Measurements from ENCODE around the gene TRAPPC3.
A peak's percentile ranks its signal among the peaks of the same experiment; 100 is the strongest.

TRAPPC3 gene

DNA sequence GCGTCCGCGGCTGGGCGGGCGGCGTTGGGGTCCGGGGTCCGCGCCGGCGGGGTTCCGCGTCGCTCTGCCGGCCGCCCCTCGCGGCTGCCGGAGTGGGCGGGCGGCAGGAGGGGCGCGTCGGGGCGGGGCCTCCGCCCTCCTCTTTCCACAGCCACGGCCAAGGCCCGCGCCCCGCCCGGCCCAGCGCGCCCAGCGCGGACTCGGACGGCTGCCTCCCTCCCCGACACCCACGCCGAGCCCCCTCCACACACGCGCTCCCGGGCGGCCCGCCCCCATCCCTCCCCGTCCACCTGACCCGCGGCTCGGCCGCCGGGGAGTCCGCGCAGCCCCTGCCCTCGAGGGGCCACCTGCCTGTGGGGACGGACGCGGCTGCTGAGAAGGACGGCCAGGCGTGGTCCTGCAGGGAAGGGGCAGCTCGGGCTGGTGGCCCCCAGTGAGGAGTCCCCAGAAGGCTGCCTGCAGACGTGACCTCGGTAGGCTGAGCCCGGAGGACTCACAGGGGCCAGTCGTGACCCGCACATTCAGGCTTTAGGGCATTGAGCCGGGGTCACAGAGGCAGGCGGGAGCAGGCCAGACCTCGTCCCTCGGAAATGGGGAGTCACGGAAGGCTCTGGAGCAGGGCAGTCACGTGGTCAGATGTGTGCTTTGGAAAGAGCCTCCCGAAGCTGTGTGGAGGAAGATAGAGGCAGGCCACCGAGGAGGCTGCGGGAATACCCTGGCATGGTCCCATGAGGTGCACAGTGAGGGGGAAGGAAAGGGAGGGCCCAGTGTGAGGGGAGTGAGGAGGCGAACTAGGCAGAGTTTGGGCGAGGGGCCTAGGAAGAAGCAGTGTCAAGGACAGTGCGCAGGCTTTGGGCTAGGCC lies 23.9 kb downstream of the TRAPPC3 start, which contains the start of gene COL8A2:
TSS of gene COL8A2 (minus strand) at position 94 of the 863 bp plus-strand sequence. CDS start 24,980 bp downstream, outside the sequence.
- DNase-seq = no peak

DNA sequence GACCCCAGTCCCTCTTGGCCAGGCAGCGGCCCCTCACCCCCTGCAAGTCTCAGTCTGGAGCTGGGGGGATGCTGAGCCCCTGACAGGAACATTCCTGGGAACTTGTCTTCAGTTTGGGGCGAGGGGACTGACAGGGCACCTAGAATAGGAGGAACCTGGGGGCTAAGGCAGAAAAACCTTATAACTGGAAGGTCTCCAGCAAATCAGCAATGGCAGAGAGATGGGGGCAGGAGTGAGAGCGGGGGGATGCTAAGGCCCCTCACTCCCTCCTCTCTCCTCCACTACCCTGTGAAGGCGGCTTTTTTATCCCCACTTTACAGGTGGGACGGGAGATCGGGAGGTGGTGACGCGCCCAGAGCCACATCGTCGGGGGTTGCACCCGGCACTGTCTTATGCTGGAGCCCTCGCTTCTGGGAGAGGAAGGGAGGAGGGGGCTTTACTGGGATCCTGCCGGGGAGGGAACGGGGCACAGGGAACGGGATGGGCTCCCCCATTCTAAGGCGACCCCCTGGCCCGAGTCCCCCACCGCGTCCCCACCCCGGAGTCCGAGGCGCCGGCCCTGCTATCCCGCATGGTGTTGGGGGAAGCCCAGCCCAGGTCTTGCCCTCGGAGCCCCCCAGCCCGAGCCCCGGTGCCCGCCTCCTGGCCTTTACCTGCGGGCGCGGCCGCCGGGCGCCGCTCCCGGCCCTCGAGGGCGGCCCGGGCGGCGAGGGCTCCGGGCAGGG lies 24.7 kb downstream of the TRAPPC3 start:
- DNase-seq = no peak

DNA sequence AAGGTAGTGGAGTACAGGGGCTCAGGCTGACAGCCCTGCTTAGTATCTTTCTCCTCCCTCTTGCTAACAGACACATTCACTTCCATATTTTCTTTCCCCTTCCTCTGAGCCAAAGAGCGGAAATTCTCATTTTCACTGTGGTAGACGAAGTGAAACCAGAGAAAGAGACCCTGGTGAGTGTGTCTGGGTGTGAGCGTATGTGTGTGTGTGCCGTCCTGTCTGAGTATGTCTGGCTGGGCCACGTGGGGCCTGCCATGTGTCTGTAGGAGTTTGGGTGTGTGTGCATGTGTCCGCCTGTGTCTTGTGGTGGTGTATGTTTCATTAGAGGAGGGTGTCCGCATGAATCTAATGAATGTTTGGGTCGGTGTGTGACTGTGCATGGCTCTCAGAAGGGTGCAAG lies 25.9 kb downstream of the TRAPPC3 start:
- DNase-seq = no peak

- no peak for DNase-seq
Observed at GRCh38 chr1:36122062-36123030, 26.9 kb downstream of the TRAPPC3 start.

- DNase-seq = no peak
Observed at GRCh38 chr1:36119456-36119855, 29.8 kb downstream of the TRAPPC3 start.

DNA sequence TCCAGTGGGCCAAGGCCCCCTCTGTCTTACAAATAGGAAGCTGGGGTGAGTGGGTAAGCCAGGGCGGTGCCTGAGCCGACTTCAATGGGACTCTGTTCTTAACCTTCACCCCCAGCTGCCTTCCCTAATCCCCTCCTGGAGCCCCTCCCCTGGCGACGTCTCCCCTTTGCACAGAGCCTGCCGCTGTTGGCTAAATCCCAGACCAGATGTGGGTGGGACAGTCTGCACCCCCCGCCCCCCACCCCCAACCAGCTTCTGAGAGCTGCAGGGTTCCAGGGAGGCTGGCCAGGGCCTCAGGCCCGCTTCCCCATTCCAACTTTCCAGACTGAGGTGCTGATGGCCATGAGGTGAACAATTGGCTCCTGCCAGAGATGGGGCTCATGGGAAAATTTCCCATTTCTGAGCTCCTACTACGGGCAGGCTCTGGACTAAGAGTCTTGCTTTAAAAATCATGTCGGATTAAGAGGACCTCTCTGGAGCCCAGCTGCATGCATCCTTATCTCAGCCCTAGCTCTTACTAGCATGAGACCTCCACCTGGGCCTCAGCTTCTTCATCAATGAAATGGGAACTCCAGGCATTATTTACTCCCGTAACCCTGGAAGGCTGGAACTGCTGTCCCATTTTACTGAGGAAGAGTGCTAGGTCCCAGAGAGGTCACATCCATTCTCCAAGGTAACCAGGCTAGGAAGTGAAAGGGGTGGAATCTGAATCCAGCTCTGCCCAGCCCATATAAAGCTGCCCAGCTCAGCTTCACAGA lies 30.7 kb downstream of the TRAPPC3 start:
- DNase-seq = no peak

DNA sequence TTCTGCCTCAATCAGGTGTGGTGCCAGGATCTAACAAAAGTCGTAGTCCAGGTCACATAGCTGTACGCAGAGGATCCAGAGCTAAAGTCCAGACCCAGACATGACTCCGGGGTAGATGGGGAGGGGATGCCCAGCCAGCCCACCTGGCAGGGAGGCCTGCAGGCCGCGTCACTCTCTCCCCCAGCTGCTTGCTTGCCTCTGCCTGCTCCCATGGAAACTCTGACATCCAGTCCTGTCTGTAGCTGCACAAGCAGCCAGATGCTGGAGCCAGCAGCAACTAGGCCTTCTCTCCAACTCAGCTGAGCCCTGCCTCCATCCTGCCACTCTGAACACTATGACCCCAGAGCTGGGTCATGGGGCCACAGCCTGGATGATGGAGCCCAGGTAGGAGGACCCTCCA lies 32.4 kb downstream of the TRAPPC3 start:
- no peak for DNase-seq

- no peak for DNase-seq
Observed at GRCh38 chr1:36115931-36116330, 33.4 kb downstream of the TRAPPC3 start.

DNA sequence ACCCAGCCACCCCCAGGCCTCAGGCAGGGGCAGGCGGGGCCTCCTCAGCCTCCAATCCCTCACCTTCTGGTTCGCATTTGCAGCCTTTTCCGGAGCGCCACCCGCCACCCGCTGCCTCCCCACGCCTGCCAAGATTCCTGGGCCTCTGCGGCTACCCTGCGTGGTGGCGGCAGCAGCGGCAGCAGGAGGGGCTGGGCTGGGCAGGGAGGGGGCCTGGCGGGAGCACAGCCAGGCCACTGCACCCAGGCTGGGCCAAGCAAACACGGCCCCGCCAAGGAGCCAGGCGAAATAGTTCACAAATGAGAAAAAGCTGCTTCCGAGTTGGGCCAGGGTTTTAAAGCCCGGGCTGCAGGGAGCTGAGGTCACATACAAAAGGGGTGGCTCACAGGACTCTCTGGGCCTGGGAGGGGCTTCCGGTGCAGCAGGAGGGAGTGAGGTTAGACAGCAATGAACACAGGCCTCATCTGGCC lies 34.1 kb downstream of the TRAPPC3 start:
- DNase-seq = no peak

GRCh38 chr1:36114371-36114770 lies 34.9 kb downstream of the TRAPPC3 start:
- DNase-seq = no peak

DNA sequence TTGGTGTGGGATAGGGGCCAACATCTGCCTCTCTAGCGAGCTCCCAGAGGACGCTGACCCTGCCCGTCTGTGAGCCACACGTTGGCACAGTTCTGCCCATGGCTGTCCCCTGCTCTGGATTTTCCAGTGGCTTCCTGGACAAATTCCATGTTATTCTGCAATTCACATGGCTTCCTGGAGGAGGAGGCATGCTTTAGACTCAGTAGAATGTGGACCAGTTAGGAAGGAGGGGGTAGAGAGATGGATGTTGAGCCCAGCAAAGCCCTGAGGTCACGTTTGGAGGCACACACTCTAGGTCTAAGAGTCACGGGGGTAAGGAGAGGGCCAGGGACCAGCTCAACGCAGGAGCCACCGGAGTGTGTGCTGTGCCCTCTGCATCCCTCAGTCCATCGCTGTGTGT lies 36.5 kb downstream of the TRAPPC3 start:
- DNase-seq = no peak

- no peak for DNase-seq
Observed at GRCh38 chr1:36111151-36111550, 38.1 kb downstream of the TRAPPC3 start.

- peak; percentile 26 for DNase-seq
Observed at GRCh38 chr1:36109041-36109679, 40.1 kb downstream of the TRAPPC3 start.

DNA sequence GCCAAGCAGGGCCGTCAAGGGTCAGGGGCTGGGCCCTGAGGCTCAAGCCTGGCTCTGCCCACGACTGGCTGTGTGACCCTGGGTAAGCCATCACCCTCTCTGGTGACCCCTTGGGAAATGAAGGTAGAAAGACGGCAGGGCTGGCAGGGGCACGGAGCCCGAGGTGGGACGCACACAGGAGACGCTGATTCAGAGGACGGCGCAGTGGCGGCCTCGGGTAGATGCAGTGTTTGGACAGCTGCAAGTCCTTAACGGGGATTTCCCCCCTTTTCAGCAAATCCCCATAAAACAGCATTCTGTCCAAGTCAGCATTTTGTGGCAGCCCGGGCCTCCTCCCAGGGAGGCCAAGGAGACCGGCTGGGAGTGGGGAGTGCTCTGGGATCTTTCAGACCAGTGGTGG lies 41.0 kb downstream of the TRAPPC3 start:
- DNase-seq = no peak

- no peak for DNase-seq
Observed at GRCh38 chr1:36107394-36107793, 41.9 kb downstream of the TRAPPC3 start.

GRCh38 chr1:36106269-36106668 lies 43.0 kb downstream of the TRAPPC3 start:
- DNase-seq = no peak

DNA sequence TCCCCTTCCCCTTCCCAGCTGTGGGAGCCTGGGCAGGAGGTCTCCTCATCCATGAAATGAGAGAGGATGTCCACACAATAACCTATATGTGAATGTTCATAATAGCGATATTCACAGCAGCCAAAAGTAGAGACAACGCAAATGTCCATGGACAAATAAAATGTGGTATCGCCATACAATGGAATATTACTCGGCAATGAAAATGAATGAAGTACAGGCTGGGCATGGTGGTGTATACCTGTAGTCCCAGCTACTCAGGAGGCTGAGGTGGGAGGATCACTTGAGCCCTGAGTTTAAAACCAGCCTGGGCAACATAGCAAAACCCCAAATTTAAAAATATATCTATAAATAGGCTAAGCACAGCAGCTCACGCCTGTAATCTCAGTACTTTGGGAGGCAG lies 47.7 kb downstream of the TRAPPC3 start:
- no peak for DNase-seq

DNA sequence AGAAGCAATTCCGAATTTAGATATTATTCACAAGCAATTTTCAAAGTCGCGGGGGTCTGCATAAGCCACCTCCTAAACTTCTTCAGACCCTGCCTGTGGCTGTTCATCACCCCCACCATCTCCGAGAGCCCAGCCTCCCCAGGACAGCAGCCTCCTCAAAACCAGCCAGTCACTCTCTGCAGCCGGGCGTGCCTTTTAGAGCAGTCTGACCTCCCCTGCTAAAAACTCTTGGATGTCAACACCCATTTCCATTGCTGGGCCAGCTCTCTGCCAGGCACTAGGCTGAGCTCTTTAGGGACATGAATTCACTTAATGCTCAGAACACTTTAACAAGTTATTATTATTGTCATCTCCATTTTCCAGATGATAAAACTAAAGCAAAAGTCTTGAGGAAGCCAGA lies 48.9 kb downstream of the TRAPPC3 start:
- no peak for DNase-seq

- DNase-seq = peak; percentile 79
Observed at GRCh38 chr1:36099681-36100341, 49.5 kb downstream of the TRAPPC3 start.

DNA sequence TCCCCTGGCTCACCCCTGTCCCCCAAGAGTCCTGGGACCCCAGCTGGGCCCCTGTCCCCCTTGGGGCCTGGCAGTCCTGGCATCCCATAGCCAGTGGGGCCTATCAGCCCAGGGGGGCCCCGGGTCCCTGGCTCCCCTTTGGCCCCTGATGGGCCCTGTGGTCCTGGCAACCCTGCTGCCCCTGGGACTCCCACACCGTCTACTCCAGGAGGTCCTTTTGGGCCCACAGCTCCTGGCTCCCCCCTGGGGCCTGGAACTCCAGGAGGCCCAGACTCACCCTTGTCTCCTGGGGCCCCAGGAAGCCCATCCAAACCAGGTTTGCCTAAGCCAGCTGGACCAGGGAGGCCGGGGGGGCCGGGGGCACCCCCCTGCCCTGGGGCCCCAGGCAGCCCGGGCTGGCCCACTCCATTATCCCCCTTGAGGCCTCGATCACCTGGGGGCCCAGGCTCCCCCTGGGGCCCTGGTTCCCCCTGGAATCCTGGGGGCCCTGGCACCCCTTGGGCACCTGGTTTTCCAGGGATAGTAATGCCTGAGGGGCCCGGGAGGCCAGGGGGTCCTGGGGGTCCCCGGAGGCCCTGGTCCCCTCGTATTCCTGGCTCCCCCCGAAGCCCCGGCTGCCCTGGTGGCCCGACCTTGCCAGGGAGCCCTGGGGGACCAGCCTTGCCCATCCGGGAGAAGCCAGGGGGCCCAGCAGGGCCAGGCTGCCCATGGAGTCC lies 50.5 kb downstream of the TRAPPC3 start:
- DNase-seq = no peak

Measured in stimulated activated CD4-positive, alpha-beta T cell treated with anti-CD3 and anti-CD28 coated beads, Interleukin-4, amount 100 ng/mL, for 1 hour (primary cell).